ENCODE measurements around the gene EFHC1. TPM values are rescaled to one million over a fixed set of nuclear protein-coding genes. Genes with fewer than 3 reads are reported as not detected.

Gene EFHC1
- total and polyA plus RNA-seq, 2 of the 13 experiments (the other 11 are each of a cell fraction or from before 2014, with no cell fraction given), result 23.4 to 29.5 TPM

GRCh38 chr6:52419809-52420667 lies at the start of gene EFHC1 (continued):
- TF ChIP-seq ZNF883 (CRISPR knock-in tag; IDR thresholded peaks at IDR 0.05; ENCODE audit: not compliant biosample characterization) (peak; percentile 92), IRF2 (CRISPR knock-in tag; IDR thresholded peaks at IDR 0.05) (peak; percentile 88), SMC3 (IDR thresholded peaks at IDR 0.05; ENCODE audit: low read length) (no peak), NFIB (CRISPR knock-in tag; IDR thresholded peaks at IDR 0.05; ENCODE audit: borderline replicate concordance) (no peak), REXO4 (CRISPR knock-in tag; IDR thresholded peaks at IDR 0.05; ENCODE audit: borderline replicate concordance) (no peak), ATF6 (CRISPR knock-in tag; conservative IDR thresholded peaks at IDR 0.05) (no peak), TERF1 (CRISPR knock-in tag; IDR thresholded peaks at IDR 0.05) (no peak), ZNF512B (CRISPR knock-in tag; IDR thresholded peaks at IDR 0.05; ENCODE audit: borderline replicate concordance) (no peak), MZF1 (CRISPR knock-in tag; IDR thresholded peaks at IDR 0.05; ENCODE audit: borderline replicate concordance) (no peak), ZMYM2 (CRISPR knock-in tag; IDR thresholded peaks at IDR 0.05) (no peak), PHF20 (CRISPR knock-in tag; IDR thresholded peaks at IDR 0.05) (peak; percentile 76), ZNF549 (CRISPR knock-in tag; IDR thresholded peaks at IDR 0.05) (no peak), U2AF1 (optimal IDR thresholded peaks at IDR 0.05; ENCODE audit: low read depth, low read length) (peak; percentile 15), FOXJ3 (CRISPR knock-in tag; IDR thresholded peaks at IDR 0.05; ENCODE audit: borderline replicate concordance) (peak; percentile 83), ZNF839 (CRISPR knock-in tag; IDR thresholded peaks at IDR 0.05; ENCODE audit: borderline replicate concordance) (0 out of 2 replicates have a peak, but pooled peaks have one; percentile 47), ZNF142 (CRISPR knock-in tag; IDR thresholded peaks at IDR 0.05) (0 out of 2 replicates have a peak, but pooled peaks have one; percentile 59)
